Naive thymus-derived CD8-positive, alpha-beta T cell (primary cell): Measurements from ENCODE around the gene RPE. TPM values are rescaled to one million over a fixed set of nuclear protein-coding genes. Genes with fewer than 3 reads are reported as not detected.

Source experiments
- ATAC-seq, 2 donors: fragments of 150-1000 bp; cut with Tn5 transposase in 1 of 2; sonication (Bioruptor Pico), chemical (Tn5 transposase) in 1 of 2; 1 replicate in 1 of 2; 2 replicates in 1 of 2; pipeline ENCODE4 v1.10.0; 2021; ENCODE audit warnings: mild to moderate bottlenecking in 2 of 2, moderate library complexity in 2 of 2
- POLR2A ChIA-PET: fragments of 350-600 bp; sonication (Branson Sonifier 250); formaldehyde crosslinking; loops from one replicate; lab custom pipeline; 2021; ENCODE audit warnings: antibody characterized with exemption; lab: Charles Lee
- DNase-seq, 10 donors: peaks; one replicate each; pipeline versions ENCODE4 v3.0.0 to v3.0.0-alpha.2; 2020 to 2022
- H3K27ac Mint-ChIP-seq, 10 donors: one replicate each; pipeline ENCODE4 v1.8.0; 2020 to 2022; ENCODE audit warnings: mild to moderate bottlenecking in 10 of 10, mixed read lengths in 10 of 10, moderate library complexity in 4 of 10, inconsistent platforms in 1 of 10
- H3K27me3 Mint-ChIP-seq, 5 donors: one replicate each; pipeline ENCODE4 v1.8.0; 2021 to 2022; ENCODE audit warnings: mixed read lengths in 5 of 5
- H3K36me3 Mint-ChIP-seq, 3 donors: one replicate each; pipeline ENCODE4 v1.8.0; 2020 to 2022; ENCODE audit warnings: mixed read lengths in 3 of 3, mild to moderate bottlenecking in 2 of 3, inconsistent platforms in 1 of 3
- H3K4me1 Mint-ChIP-seq, 4 donors: one replicate each; pipeline ENCODE4 v1.8.0; 2021 to 2022; ENCODE audit warnings: mixed read lengths in 4 of 4
- H3K4me3 Mint-ChIP-seq, 10 donors: one replicate each; pipeline ENCODE4 v1.8.0; 2020 to 2022; ENCODE audit warnings: mild to moderate bottlenecking in 10 of 10, mixed read lengths in 10 of 10, moderate library complexity in 6 of 10, inconsistent platforms in 1 of 10
- H3K9me3 Mint-ChIP-seq, 9 donors: one replicate each; pipeline ENCODE4 v1.8.0; 2020 to 2022; ENCODE audit warnings: mixed read lengths in 9 of 9, mild to moderate bottlenecking in 3 of 9, inconsistent platforms in 1 of 9, moderate library complexity in 1 of 9
- polyA plus RNA-seq, 3 donors: library from polyadenylated mRNA; unstranded; fragments of 300-500 nt; fragmentation: Illumina TruSeq; gene quantifications; one replicate each; pipeline ENCODE4 v1.2.3, GENCODE V29; 2021
- total RNA-seq, 8 experiments: library from RNA in 2 of 8; stranded (reverse) in 2 of 8; gene quantifications; one replicate each; pipeline ENCODE4 v1.2.3 and lab custom pipeline; 2021 to 2026

RPE gene
- total and polyA plus RNA-seq, 5 experiments from 2014 or later: 17.4 to 36.5 (median 20.9) TPM

GRCh38 chr2:209976698-209977385, 25.6 kb upstream of the RPE start:
- ATAC-seq (no peak), DNase-seq (no peak)
- Mint-ChIP-seq H3K27ac (no peak overlapping the region), H3K27me3 (peaks cover 3 to 14% (median 6%) of the 10 kb centered on the region in 5 donors), H3K36me3 (no peaks in the 10 kb centered on the region), H3K9me3 (no peaks in the 10 kb centered on the region), H3K4me3 (no peak overlapping the region), H3K4me1 (no peaks in the 10 kb centered on the region)
- POLR2A ChIA-PET: interaction anchor here (0.5 kb wide), 1 partner anchor 1793 kb away, joined by 5 read pairs; no protein-coding TSS in a partner anchor

DNA sequence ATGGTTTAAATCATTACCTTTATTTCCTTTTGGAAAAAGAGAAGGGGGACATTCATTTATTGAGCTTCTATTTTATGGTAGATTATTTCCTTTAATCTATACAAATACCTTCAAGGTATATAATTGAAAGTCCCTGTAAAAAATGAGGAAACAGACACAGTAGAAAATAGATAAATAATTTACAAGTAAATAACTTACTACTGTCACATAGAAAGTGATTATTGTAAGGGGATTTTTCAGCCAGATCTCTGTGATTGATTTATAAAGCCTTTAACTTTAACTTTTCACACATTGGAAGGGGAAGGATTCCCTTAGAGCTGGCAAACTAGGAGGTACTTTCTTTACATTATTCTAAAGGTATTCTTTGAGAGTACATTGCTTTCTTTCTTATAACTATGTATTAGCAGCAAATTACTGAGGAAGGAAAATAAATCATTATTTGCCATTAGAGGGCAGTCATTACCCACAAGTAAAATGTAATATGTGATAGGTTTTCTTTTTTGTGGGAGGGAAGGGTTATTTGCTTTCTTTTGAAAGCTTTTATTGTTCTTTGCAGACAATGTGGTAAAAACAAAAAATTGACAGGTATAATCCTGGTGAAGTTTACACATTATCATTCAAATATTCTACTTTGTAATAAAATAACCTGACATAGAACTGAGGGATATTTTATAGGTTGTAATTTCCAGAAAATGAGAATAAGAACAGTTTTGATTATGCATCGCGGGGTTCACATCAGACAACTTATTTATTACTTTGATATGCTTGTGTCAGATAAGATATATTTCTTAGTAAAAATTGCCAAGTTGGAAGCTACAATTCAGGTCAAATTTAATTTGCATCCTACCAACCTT, 24.8 kb upstream of the RPE start:
- DNase-seq (peak in 3 of 10 donors; percentile 54 to 60 (median 58)), ATAC-seq (peak in 1 of 2 donors; percentile 20)
- POLR2A ChIA-PET: no interaction called here
- Mint-ChIP-seq H3K4me1 (no peaks in the 10 kb centered on the region), H3K4me3 (no peak overlapping the region), H3K36me3 (no peaks in the 10 kb centered on the region), H3K27ac (no peak overlapping the region), H3K27me3 (peaks cover 3 to 8% (median 6%) of the 10 kb centered on the region in 5 donors), H3K9me3 (no peaks in the 10 kb centered on the region)

DNA sequence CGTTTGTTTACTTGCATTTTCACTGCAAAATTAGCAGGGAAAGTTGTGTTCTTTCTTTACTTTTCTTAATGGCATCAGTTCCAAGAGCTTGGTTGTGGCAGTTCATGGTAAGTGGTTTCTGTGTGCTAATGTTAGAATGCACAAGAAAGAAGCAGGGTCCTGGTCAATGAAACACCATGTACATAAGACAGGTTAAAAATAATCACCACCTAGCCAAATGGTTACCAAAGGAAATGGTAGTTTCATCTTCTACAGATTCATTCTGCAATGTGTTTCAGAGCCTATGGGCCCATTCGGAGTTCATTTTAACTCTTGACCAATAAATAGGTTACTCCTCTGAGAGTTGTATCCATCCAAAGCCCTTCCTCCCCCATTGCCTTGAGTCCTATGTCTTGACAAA, 18.1 kb upstream of the RPE start:
- H3K27me3 Mint-ChIP-seq: peaks cover 0 to 8% (median 4%) of the 10 kb centered on the region in 5 donors
- POLR2A ChIA-PET: no interaction called here
- H3K27ac Mint-ChIP-seq: no peak overlapping the region
- ATAC-seq (no peak), DNase-seq (no peak)
- no peaks in the 10 kb centered on the region for H3K36me3 Mint-ChIP-seq
- peaks cover 0 to 5% (median 1%) of the 10 kb centered on the region in 4 donors for H3K4me1 Mint-ChIP-seq
- H3K9me3 Mint-ChIP-seq: no peaks in the 10 kb centered on the region
- no peak overlapping the region for H3K4me3 Mint-ChIP-seq

DNA sequence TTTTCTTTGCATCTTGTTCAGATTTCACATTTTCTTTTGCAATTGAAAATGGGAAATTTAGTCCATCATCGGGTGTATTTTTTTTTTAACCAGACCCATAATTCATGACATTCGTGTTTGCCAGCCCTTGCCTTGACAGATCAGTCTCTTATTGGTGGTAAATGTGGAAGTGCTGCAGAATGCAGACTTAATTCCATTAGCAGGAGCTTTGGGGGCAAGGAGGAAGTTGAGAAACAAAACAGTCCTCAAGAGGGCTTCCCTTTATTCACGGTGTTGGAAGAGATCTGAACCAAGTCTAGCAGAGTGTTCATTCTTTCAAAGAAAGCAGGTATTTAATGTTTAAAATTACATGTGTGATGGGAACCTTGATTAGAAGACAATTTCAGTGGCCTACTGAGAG, 16.6 kb upstream of the RPE start:
- H3K27ac Mint-ChIP-seq: no peak overlapping the region
- DNase-seq: no peak
- POLR2A ChIA-PET: no interaction called here
- H3K27me3 Mint-ChIP-seq: peaks cover 0 to 15% (median 6%) of the 10 kb centered on the region in 5 donors
- peaks cover 0 to 5% (median 1%) of the 10 kb centered on the region in 4 donors for H3K4me1 Mint-ChIP-seq
- H3K36me3 Mint-ChIP-seq: no peaks in the 10 kb centered on the region
- no peaks in the 10 kb centered on the region for H3K9me3 Mint-ChIP-seq
- no peak overlapping the region for H3K4me3 Mint-ChIP-seq
- no peak for ATAC-seq

DNA sequence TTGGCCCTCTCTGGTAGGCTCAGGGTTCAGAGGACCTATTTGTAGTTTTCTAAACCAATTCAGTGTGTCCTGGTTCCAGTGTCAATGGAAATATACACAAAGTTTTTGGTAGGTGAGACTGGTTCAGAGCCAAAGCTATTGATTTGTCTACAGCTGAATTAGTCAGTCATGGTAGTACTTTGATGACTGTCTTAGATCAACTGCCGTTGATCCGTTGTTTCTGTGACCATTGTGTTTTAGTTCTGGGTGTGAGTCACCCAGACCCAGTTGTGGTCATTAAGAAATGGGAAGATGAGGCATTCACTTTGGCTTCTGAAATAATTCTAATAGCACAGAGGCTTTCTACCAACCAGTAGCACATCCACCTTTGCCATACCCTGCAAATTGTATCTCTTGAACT, 16.0 kb upstream of the RPE start:
- Mint-ChIP-seq H3K27me3 (peaks cover 0 to 15% (median 7%) of the 10 kb centered on the region in 5 donors), H3K27ac (no peak overlapping the region), H3K9me3 (no peaks in the 10 kb centered on the region), H3K4me1 (peaks cover 0 to 5% (median 1%) of the 10 kb centered on the region in 4 donors), H3K36me3 (no peaks in the 10 kb centered on the region), H3K4me3 (no peak overlapping the region)
- POLR2A ChIA-PET: no interaction called here
- ATAC-seq (no peak), DNase-seq (no peak)

GRCh38 chr2:209988010-209988409, 14.4 kb upstream of the RPE start:
- ATAC-seq (no peak), DNase-seq (no peak)
- Mint-ChIP-seq H3K9me3 (no peaks in the 10 kb centered on the region), H3K27me3 (peaks cover 0 to 15% (median 7%) of the 10 kb centered on the region in 5 donors), H3K4me1 (peaks cover 0 to 5% (median 1%) of the 10 kb centered on the region in 4 donors), H3K27ac (no peak overlapping the region), H3K4me3 (no peak overlapping the region), H3K36me3 (no peaks in the 10 kb centered on the region)
- POLR2A ChIA-PET: no interaction called here

DNA sequence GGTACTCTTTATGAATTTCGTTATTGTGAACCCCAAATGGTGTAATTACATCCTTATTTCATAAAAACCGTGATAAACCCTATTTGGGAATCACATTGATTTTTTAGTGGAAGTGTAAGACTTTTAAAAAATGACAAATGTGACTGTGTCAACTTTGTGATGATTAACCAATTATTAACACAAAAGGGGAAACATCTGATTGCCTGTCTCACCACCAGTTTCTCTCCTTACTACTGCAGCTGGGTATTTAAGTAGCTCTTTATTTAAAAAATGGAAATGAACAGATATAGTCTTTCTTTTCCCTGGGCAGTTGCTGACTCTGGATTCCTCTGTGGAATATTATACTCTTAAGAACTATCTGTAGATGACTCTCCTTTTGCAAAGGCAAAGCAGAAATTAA, 11.6 kb upstream of the RPE start:
- H3K27me3 Mint-ChIP-seq: peaks cover 0 to 12% (median 7%) of the 10 kb centered on the region in 5 donors
- H3K4me3 Mint-ChIP-seq: no peak overlapping the region
- H3K27ac Mint-ChIP-seq: no peak overlapping the region

DNA sequence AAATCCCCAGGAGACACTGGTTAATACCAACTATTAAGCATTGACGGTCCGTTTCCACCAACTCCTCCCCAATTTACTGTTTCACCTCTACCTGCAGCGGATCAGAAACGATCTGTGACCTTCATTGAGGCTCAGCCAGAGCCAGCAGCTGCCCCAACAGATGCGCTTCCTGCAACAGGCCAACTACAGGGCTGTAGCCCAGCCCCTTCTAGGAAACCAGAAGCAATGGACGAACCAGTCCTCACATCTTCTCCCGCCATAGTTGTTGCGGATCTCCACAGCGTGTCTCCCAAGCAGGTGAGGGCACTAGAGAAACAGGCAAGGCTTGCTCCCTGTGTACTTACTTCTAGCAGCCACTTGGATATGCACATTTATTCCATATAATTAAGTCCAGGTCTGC, 8.5 kb upstream of the RPE start:
- DNase-seq (no peak), ATAC-seq (no peak)
- POLR2A ChIA-PET: no interaction called here
- Mint-ChIP-seq H3K36me3 (no peaks in the 10 kb centered on the region), H3K4me1 (peaks cover 0 to 4% (median 0%) of the 10 kb centered on the region in 4 donors), H3K27me3 (peaks cover 0 to 10% (median 7%) of the 10 kb centered on the region in 5 donors), H3K9me3 (no peaks in the 10 kb centered on the region), H3K4me3 (no peak overlapping the region), H3K27ac (no peak overlapping the region)

More for the DNA sequence above, 11.6 kb upstream of the RPE start:
- no peaks in the 10 kb centered on the region for H3K9me3 Mint-ChIP-seq
- DNase-seq: no peak
- POLR2A ChIA-PET: no interaction called here
- H3K36me3 Mint-ChIP-seq: no peaks in the 10 kb centered on the region
- no peak for ATAC-seq
- peaks cover 0 to 2% (median under 1%) of the 10 kb centered on the region in 4 donors for H3K4me1 Mint-ChIP-seq

- ATAC-seq (no peak), DNase-seq (no peak)
- Mint-ChIP-seq H3K27ac (peak overlapping the region in 1 of 10 donors; percentile 8), H3K4me1 (peaks cover 13 to 35% (median 32%) of the 10 kb centered on the region in 4 donors), H3K36me3 (no peaks in the 10 kb centered on the region), H3K9me3 (peaks cover 0 to 3% (median 0%) of the 10 kb centered on the region in 9 donors), H3K4me3 (no peak overlapping the region), H3K27me3 (peaks cover 0 to 4% (median 2%) of the 10 kb centered on the region in 5 donors)
- POLR2A ChIA-PET: no interaction called here
Measured at GRCh38 chr2:209998596-209998995, 3.8 kb upstream of the RPE start.

DNA sequence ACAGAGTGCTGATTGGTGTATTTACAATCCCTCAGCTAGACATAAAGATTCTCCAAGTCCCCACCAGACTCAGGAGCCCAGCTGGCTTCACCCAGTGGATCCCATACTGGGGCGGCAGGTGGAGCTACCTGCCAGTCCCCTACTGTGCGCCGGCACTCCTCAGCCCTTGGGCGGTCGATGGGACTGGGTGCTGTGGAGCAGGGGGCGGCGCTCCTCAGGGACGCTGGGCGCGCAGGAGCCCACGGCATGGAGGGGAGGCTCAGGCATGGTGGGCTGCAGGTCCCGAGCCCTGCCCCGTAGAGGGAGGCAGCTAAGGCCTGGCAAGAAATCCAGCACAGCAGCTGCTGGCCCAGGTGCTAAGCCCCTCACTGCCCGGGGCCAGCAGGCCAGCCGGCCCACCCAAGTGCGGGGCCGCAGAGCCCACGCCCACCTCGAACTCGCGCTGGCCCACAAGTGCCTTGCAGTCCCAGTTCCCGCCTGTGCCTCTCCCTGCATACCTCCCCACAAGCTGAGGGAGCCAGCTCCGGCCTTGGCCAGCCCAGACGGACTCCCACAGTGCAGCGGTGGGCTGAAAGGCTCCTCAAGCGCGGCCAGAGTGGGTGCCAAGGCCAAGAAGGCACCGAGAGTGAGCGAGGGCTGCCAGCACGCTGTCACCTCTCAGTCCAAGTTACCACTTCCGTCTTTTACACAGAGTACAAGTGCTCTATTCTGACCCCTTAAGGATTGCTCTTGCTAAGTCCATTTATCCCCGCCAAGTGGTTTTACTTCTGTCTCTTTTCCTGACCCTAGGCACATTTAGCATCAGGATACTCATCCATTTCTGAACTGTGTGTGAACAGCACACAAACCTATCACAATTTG, 1.7 kb upstream of the RPE start:
- Mint-ChIP-seq H3K36me3 (peaks cover 0 to 12% (median 0%) of the 10 kb centered on the region in 3 donors), H3K27ac (peak overlapping the region in 3 of 10 donors; percentile 22 to 96 (median 93)), H3K9me3 (peaks cover 0 to 3% (median 0%) of the 10 kb centered on the region in 9 donors), H3K4me3 (peak overlapping the region in 3 of 10 donors; percentile 17 to 94 (median 54)), H3K27me3 (no peaks in the 10 kb centered on the region), H3K4me1 (peaks cover 24 to 54% (median 52%) of the 10 kb centered on the region in 4 donors)
- POLR2A ChIA-PET: interaction anchor here (1.8 kb wide), 1 partner anchor 170 kb away, joined by 8 read pairs; the partner anchor contains the start of gene KANSL1L
- ATAC-seq (no peak), DNase-seq (no peak)

GRCh38 chr2:210003359-210003758, 921 bp downstream of the RPE start:
- no peak for ATAC-seq
- H3K36me3 Mint-ChIP-seq: peaks cover 0 to 37% (median 3%) of the 10 kb centered on the region in 3 donors

GRCh38 chr2:210004881-210005280, 2.4 kb downstream of the RPE start:
- Mint-ChIP-seq H3K27me3 (no peaks in the 10 kb centered on the region), H3K27ac (peak overlapping the region in 3 of 10 donors; percentile 55 to 61 (median 55)), H3K9me3 (peaks cover 0 to 3% (median 0%) of the 10 kb centered on the region in 9 donors), H3K36me3 (peaks cover 0 to 50% (median 8%) of the 10 kb centered on the region in 3 donors), H3K4me3 (peak overlapping the region in 9 of 10 donors; percentile 8 to 94 (median 47)), H3K4me1 (peaks cover 33 to 83% (median 74%) of the 10 kb centered on the region in 4 donors)
- POLR2A ChIA-PET: no interaction called here
- DNase-seq (no peak), ATAC-seq (no peak)

More at GRCh38 chr2:210003359-210003758, 921 bp downstream of the RPE start:
- H3K4me1 Mint-ChIP-seq: peaks cover 36 to 78% (median 75%) of the 10 kb centered on the region in 4 donors
- H3K27me3 Mint-ChIP-seq: no peaks in the 10 kb centered on the region
- H3K4me3 Mint-ChIP-seq: peak overlapping the region; percentile 90 to 98 (median 93)
- peak overlapping the region; percentile 34 to 98 (median 94) for H3K27ac Mint-ChIP-seq
- POLR2A ChIA-PET: interaction anchor here (2.1 kb wide), 1 partner anchor 168 kb away, joined by 11 read pairs; the partner anchor contains the start of gene KANSL1L
- H3K9me3 Mint-ChIP-seq: peaks cover 0 to 3% (median 0%) of the 10 kb centered on the region in 9 donors
- DNase-seq: no peak
